GM18870 (cell line): ENCODE measurements around the gene PAN2.
"Not testable (repeated sequence)": the region's sequence is repeated elsewhere in the genome, so short reads cannot be mapped to it uniquely, and the experiment has no call there.

Source experiments
- ATAC-seq: cut with Tn5 transposase; IDR thresholded peaks from one replicate; pipeline ENCODE4 v1.9.1; 2021; ENCODE audit warnings: moderate library complexity; ENCODE audit not compliant: unreplicated experiment

The PAN2 gene

GRCh38 chr12:56333679-56334489, at the start of gene PAN2:
PAN2 (minus strand) TSS chr12:56334000; CDS start chr12:56333094, 906 bp downstream.
- ATAC-seq = peak; percentile 88

GRCh38 chr12:56382611-56383010, 48.8 kb upstream of the PAN2 start:
- no peak for ATAC-seq

DNA sequence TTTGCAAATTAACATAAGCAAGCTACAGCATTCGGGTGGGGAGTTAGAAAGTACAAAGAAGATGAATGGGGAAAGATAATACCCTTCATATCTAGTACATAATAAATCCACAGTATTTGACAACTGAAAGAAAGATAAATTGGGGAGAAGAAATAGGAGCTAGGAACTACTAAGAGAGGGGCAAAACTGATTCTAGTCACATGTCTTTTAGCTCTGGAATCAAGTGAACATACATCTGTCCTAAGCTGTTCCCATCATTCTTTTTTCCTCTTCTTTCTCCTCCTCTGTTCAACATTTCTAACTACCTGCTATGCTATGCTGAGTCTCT, 44.2 kb upstream of the PAN2 start:
- no peak for ATAC-seq

DNA sequence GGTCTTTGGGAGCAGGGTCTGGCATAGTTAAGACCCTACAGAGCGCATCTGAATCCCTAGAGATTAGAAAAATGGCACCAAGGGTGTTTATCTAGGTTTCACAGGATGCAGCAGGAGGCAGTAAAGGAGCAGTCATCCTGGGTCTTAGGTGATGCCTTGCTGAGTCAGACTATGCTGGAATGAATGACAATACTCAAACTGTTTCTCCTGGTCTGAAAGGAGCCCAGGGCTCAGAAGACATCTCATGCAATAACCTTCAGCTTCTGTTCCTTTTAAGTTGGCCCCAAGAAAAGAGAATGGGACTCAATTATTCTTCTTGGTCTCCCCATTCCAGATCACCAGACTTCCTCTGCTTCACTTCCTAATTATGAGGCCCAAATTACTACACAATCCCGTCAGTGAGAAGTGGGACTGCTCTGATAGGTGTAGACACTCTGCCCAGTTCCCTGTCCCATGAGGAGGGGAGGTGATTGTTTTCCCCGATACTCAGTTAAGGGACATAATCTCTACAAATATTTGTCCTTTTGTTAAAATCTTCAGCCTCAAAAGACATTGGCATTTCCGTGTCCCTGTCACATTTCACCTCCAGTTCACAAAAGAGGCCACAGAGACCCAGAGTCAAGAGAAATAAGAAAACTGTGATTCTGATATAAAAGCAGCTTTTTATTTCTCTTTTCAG, 43.6 kb upstream of the PAN2 start:
- no peak for ATAC-seq

DNA sequence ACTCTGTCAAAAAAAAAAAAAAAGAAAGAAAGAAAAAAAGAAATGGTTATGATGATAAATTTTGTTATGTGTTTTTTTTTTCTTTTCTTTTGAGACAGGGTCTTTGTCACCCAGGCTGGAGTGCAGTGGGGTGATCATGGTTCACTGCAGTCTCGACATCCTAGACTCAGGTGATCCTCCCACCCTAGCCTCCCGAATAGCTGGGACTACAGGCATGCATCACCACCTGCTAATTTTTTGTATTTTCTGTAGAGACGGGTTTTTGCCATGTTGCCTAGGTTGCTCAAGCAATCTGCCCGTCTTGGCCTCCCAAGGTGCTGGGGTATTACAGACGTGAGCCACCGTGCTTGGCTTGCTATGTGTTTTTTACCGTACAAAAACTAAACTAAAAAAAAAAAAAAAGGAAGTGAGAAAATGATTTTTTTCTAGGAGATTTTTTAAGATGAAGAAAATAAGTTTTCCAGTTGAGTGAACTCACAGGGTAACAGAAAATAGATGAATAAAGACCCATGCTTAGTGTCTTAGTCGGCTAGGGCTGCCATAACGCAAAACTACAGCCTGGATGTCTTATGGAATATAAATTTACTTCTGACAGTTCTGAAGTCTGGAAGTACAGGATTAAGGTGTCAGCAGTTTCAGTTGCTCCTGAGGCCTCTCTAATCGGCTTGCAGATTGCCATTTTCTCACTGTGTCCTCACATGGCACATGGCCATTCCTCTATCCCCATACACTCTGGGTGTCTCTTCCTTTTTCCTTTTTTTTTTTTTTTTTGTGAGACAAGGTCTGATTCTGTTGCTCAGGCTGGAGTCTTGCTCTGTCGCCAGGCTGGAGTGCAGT, 42.0 kb upstream of the PAN2 start:
- peak; percentile 66 for ATAC-seq

DNA sequence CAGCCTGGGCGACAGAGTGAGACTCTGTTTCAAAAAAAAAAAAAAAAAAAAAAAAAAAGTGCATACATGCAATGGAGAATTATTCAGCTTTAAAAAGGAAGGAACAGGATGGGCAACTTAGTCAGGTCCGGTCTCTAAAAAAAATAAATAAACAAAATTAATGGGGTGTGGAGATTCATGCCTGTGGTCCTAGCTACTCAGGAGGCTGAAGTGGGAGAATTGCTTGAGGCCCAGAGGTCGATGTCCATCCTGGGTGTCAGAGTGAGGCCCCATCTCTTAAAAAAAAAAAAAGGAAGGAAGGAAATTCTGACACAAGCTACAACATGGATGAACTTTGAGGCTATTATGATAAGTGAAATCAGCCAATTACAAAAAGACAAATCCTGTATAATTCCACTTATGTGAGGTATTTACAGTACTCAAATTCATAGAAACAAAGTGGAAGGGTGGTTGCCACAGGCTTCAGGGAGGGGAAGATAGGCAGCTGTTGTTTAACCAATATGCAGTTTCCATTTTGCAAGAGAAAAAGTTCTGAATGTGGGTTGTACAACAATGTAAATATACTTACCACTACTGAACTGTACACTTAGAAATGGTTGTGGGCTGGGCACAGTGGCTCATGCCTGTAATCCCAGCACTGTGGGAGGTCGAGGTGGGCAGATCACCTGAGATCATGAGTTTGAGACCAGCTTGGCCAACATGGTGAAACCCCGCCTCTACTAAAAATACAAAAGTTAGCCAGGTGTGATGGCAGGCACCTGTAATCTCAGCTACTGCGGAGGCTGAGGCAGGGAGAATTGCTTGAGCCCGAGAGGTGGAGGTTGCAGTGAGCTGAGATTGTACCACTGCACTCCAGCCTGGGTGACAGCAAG, 41.2 kb upstream of the PAN2 start:
- peak; percentile 7 for ATAC-seq

- no peak for ATAC-seq
These were observed 39.7 kb upstream of the PAN2 start for GRCh38 chr12:56373515-56373914.

GRCh38 chr12:56366948-56367347, 33.1 kb upstream of the PAN2 start:
- ATAC-seq = no peak

DNA sequence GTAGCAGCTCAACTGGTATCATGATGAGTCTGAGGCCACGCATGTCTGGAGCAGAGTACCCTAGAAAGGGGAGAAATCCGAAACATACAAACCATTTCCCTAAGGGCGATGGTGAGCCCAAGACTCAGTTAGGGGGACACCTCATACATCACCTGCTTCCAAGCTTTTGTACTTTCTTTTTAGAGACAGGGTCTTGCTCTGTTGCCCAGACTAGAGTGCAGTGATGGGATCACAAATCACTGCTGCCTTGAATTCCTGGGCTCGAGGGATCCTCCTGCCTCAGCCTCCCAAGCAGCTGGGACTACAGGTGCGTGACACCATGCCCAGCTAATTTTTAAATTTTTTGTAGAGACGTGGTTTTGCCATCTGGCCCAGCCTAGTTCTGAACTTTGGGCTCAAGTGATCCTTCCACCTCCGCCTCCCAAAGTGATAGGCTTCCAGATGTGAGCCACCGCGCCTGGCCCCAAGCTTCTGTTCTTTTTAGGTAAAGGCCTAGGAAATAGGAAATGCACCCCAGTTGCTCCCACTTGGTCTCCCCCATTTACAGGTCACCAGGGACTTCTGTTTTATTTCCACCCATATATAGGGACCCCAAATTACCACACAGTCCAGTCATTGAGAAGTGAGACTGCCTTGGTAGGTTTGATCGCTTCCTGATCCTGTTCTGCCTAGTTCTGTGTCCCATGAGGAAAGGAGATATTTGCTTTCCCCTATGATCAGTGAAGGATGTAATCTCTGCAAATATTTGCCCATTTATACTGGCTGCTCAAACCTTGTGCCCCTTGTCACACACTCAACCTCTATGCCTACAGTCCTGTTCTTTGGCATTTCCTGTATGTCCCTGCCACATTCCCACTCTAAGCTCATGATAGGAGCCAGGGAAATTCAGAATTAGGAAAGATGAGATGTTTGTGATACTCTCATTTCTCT, 28.6 kb upstream of the PAN2 start, which contains the start of gene APOF:
Gene APOF, minus strand, starts transcription at position 728 of the 930 bp plus-strand sequence. Its CDS starts 112 bp downstream, at position 616.
- no peak for ATAC-seq

DNA sequence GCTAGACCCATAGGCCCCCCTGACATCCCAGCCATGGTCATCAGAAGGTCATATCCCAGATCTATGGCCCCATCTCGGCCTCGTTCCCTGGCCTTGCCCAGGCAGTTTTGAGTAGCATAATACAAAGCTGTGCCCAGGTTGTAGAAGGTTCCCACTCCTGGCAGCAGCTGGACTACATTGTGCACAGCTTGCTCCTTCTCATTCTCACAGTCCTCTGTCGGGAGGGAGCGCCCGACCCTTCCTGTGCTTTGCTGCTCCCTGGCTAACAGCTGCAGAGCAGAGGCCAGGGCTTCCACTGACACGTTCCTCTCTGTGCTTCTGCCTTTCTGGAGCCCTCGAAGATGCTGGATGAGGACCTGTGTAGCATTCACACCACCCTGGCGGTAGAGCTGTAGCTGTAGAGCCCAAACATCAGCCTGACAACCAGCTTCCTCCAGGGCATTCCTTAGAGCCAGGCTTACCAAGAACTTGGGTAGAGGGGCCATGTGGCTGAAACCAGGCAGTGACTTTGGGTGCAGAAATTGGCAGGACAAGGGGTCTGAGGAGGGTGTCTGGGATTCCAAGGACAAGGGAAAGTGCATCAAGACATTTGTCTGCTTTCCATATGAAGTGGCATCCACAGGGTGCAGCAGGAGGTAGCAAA, 27.8 kb upstream of the PAN2 start:
- ATAC-seq = no peak

- ATAC-seq = peak; percentile 94
These were observed 26.3 kb upstream of the PAN2 start, which contains the start of gene STAT2 for GRCh38 chr12:56359851-56360767. STAT2 (minus strand) TSS chr12:56360107; CDS start chr12:56356571, 3,536 bp downstream.

GRCh38 chr12:56358836-56359532, 25.2 kb upstream of the PAN2 start:
- no peak for ATAC-seq

GRCh38 chr12:56351325-56351724, 17.5 kb upstream of the PAN2 start:
- no peak for ATAC-seq

GRCh38 chr12:56350662-56351061, 16.9 kb upstream of the PAN2 start:
- ATAC-seq = no peak

DNA sequence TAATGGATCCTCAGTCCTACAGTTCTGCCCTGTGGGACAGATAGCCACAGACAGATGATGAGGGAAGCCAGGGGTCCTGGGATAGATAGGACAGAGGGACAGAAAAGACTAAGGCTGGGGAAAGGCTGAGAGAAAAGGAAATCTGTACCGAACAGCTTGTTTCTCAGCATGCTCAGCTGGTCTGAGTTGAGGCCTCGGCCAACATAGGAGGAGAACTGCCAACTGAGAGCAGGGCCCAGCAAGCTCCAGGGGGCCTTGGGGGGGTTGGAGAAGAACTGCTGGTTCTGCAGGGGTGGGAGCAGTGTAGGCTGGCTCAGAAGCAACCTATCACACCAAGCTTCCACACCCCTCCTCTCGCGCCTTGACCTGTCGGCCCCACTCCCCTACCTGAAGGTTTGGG, 15.0 kb upstream of the PAN2 start:
- no peak for ATAC-seq

GRCh38 chr12:56347255-56347654, 13.5 kb upstream of the PAN2 start:
- not testable (repeated sequence) for ATAC-seq

DNA sequence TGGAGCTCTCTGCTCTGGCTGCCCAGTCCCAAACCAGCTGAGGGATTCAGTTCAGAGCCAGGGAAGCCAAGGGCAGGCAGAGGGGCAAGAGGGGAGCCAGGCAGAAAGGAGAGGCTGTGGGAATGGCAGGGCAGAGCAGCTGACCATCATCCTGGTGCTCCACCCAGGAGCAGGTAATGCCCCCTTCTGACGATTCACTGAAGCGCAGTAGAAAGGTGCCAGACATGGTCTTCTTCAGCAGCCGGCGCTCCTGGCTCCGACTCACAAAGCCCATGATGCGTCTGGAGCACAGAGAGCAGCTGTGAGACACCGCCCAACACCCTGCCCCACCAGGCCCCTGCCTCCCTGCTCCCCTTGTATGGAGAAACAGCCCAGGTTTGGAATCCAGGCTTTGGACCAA, 12.9 kb upstream of the PAN2 start:
- ATAC-seq = no peak
